HG02678 (cell line): Measurements from ENCODE around the gene CACFD1.

ENCODE experiments used
- ATAC-seq: cut with Tn5 transposase; IDR thresholded peaks from one replicate; pipeline ENCODE4 v1.9.1; 2021; ENCODE audit warnings: mild to moderate bottlenecking, moderate library complexity; ENCODE audit not compliant: unreplicated experiment

CACFD1 gene

GRCh38 chr9:133515615-133516255 is 56.0 kb downstream of the CACFD1 start:
- no peak for ATAC-seq

- ATAC-seq, result no peak
Measured at GRCh38 chr9:133516256-133516960, 56.6 kb downstream of the CACFD1 start.

GRCh38 chr9:133516961-133517350 is 57.2 kb downstream of the CACFD1 start:
- no peak for ATAC-seq

GRCh38 chr9:133517711-133518110 is 57.9 kb downstream of the CACFD1 start:
- no peak for ATAC-seq

GRCh38 chr9:133518200-133518599 is 58.4 kb downstream of the CACFD1 start:
- ATAC-seq, result no peak

- ATAC-seq, result no peak
Measured at GRCh38 chr9:133518706-133519449, 59.1 kb downstream of the CACFD1 start.

GRCh38 chr9:133519693-133520092 is 59.9 kb downstream of the CACFD1 start:
- ATAC-seq, result no peak

- no peak for ATAC-seq
Measured at GRCh38 chr9:133520121-133520835, 60.5 kb downstream of the CACFD1 start.
